SK-N-SH (cell line): Measurements from ENCODE around the gene TICAM1.

Experiments used
- EZH2phosphoT487 ChIP-seq: fragments of 200-600 bp; sonication (generic); IDR thresholded peaks from 2 replicates; pipeline ENCODE4 v1.6.1; 2017; ENCODE audit warnings: low read depth, mixed run types, mild to moderate bottlenecking, antibody characterized with exemption, moderate library complexity, borderline replicate concordance
- JUND ChIP-seq: IDR thresholded peaks from 2 replicates; pipeline ENCODE4 v1.4.0; 2012
- MAX ChIP-seq: IDR thresholded peaks from 2 replicates; pipeline ENCODE4 v1.4.0; 2012; ENCODE audit warnings: low read depth
- POLR2AphosphoS5 ChIP-seq: IDR thresholded peaks from 2 replicates; pipeline ENCODE4 v1.6.1; 2012; ENCODE audit warnings: low read depth, low read length
- RAD21 ChIP-seq: IDR thresholded peaks from 2 replicates; pipeline ENCODE4 v1.6.1; 2012; ENCODE audit warnings: mild to moderate bottlenecking, low read length
- RFX5 ChIP-seq: IDR thresholded peaks from 2 replicates; pipeline ENCODE4 v1.6.1; 2012; ENCODE audit warnings: mild to moderate bottlenecking, improper control_type of control experiment, low read length
- TAF1 ChIP-seq: IDR thresholded peaks from 2 replicates; pipeline ENCODE4 v1.6.1; 2012; ENCODE audit warnings: low read depth, mild to moderate bottlenecking, low read length, moderate library complexity, borderline replicate concordance
- TCF12 ChIP-seq: IDR thresholded peaks from 2 replicates; pipeline ENCODE4 v1.4.0; 2012
- YY1 ChIP-seq: IDR thresholded peaks from 2 replicates; pipeline ENCODE4 v1.4.0; 2012; ENCODE audit warnings: low read depth, mild to moderate bottlenecking
- TF ChIP-seq, protein P1 (sequence below): fragments of 200-600 bp; sonication (generic); IDR thresholded peaks from 2 replicates; pipeline ENCODE4 v1.6.1; 2017; ENCODE audit warnings: antibody characterized with exemption, mild to moderate bottlenecking, moderate library complexity

DNA sequence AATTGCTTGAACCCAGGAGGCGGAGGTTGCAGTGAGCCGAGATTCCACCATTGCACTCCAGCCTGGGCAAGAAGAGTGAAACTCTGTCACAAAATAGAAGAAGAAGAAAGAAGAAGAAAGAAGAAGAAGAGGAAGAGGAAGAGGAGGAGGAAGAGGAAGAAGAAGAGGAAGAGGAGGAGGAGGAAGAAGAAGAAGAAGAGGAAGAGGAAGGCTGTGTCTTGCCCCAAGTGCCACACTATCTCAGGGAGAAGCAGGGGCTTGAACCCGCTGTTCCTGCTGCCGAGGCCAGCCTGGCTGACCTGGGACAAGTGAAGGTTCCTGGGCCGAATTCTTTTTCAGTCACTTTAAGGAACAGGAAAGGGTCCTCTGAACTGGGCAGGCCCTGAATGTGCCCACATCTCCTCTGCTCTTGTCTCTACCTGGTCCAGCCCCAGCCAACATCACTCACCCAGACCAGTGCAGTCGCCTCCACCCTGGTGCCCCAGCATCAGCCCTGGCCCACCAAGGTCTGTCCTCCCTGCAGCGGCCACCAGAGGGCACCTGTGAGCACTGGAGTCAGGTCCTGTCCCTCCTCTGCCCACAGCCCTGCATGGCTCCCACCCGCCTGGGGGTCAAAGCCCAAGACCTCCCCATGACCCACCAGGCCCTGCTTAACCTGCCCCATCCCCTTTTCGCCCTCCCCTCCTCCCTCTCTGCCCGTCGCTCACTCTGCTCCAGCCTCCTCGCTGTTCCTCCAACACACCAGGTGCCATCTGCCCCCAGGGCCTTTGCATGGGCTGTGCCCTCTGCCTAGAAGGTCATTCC is 20.0 kb downstream of the TICAM1 start:
- TF ChIP-seq YY1 (no peak), TAF1 (no peak), EZH2phosphoT487 (no peak), RAD21 (peak; percentile 53), POLR2AphosphoS5 (no peak), RFX5 (no peak), MAX (no peak), JUND (no peak), TCF12 (no peak)
- TF ChIP-seq, protein P1, sequence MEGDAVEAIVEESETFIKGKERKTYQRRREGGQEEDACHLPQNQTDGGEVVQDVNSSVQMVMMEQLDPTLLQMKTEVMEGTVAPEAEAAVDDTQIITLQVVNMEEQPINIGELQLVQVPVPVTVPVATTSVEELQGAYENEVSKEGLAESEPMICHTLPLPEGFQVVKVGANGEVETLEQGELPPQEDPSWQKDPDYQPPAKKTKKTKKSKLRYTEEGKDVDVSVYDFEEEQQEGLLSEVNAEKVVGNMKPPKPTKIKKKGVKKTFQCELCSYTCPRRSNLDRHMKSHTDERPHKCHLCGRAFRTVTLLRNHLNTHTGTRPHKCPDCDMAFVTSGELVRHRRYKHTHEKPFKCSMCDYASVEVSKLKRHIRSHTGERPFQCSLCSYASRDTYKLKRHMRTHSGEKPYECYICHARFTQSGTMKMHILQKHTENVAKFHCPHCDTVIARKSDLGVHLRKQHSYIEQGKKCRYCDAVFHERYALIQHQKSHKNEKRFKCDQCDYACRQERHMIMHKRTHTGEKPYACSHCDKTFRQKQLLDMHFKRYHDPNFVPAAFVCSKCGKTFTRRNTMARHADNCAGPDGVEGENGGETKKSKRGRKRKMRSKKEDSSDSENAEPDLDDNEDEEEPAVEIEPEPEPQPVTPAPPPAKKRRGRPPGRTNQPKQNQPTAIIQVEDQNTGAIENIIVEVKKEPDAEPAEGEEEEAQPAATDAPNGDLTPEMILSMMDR, result peak; percentile 80
